GM15510 (cell line): ENCODE measurements around the gene DAB2IP.

Experiments used
- POLR2A ChIP-seq: IDR thresholded peaks from 3 replicates; pipeline ENCODE4 v1.6.1; 2011; ENCODE audit warnings: borderline replicate concordance; ENCODE audit not compliant: insufficient read length; ENCODE audit errors: extremely low read depth

The DAB2IP gene

GRCh38 chr9:121691890-121692289, 40.5 kb downstream of the DAB2IP start:
- TF ChIP-seq POLR2A, result no peak

- no peak for TF ChIP-seq POLR2A
These were observed 41.4 kb downstream of the DAB2IP start for GRCh38 chr9:121692606-121693387.

GRCh38 chr9:121693388-121693670, 41.9 kb downstream of the DAB2IP start:
- no peak for TF ChIP-seq POLR2A

GRCh38 chr9:121694001-121694400, 42.6 kb downstream of the DAB2IP start:
- no peak for TF ChIP-seq POLR2A

GRCh38 chr9:121694600-121694999, 43.2 kb downstream of the DAB2IP start:
- TF ChIP-seq POLR2A, result no peak

GRCh38 chr9:121696930-121697329, 45.5 kb downstream of the DAB2IP start:
- TF ChIP-seq POLR2A, result no peak

- TF ChIP-seq POLR2A, result no peak
These were observed 47.5 kb downstream of the DAB2IP start for GRCh38 chr9:121698627-121699570.

- TF ChIP-seq POLR2A, result no peak
These were observed 48.2 kb downstream of the DAB2IP start for GRCh38 chr9:121699571-121700164.

GRCh38 chr9:121700165-121700831, 48.9 kb downstream of the DAB2IP start:
- no peak for TF ChIP-seq POLR2A

GRCh38 chr9:121700832-121701419, 49.5 kb downstream of the DAB2IP start:
- no peak for TF ChIP-seq POLR2A

GRCh38 chr9:121701736-121702261, 50.4 kb downstream of the DAB2IP start:
- no peak for TF ChIP-seq POLR2A

GRCh38 chr9:121703014-121703734, 51.7 kb downstream of the DAB2IP start:
- TF ChIP-seq POLR2A, result no peak

- TF ChIP-seq POLR2A, result no peak
These were observed 52.8 kb downstream of the DAB2IP start for GRCh38 chr9:121704281-121704680.
